HG03571 (cell line): ENCODE results near the gene UTF1.
"Not testable (repeated sequence)": the region's sequence is repeated elsewhere in the genome, so short reads cannot be mapped to it uniquely, and the experiment has no call there.

Source experiments
- ATAC-seq: cut with Tn5 transposase; IDR thresholded peaks from one replicate; pipeline ENCODE4 v1.9.1; 2021; ENCODE audit not compliant: unreplicated experiment

Gene UTF1

GRCh38 chr10:133261726-133262325, 31.8 kb downstream of the UTF1 start:
- ATAC-seq, result peak; percentile 44

DNA sequence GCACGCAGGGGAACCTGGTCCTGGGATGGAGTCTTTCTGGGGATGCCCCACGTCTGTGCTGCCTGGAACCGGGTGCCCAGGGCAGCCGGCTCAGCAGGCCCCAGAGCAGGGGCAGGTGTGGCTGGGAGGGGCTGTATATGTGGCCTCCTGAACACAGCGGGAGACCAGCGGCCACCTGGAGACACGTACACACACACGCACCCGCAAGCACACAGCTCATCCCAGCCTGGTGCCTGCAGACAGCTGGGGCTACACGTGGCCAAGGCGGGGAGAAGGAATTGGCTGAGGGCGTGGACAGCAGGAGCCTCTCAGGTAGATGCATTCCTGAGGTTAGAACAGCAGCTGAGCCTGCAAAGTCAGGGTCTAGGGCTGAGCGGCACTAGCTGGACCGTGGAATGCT, 32.7 kb downstream of the UTF1 start:
- no peak for ATAC-seq

- no peak for ATAC-seq
These were observed 33.7 kb downstream of the UTF1 start for GRCh38 chr10:133263674-133264073.

GRCh38 chr10:133264461-133264860, 34.4 kb downstream of the UTF1 start:
- ATAC-seq, result no peak

- not testable (repeated sequence) for ATAC-seq
These were observed 35.0 kb downstream of the UTF1 start for GRCh38 chr10:133265052-133265451.

GRCh38 chr10:133266056-133266795, 36.2 kb downstream of the UTF1 start:
- ATAC-seq, result no peak

DNA sequence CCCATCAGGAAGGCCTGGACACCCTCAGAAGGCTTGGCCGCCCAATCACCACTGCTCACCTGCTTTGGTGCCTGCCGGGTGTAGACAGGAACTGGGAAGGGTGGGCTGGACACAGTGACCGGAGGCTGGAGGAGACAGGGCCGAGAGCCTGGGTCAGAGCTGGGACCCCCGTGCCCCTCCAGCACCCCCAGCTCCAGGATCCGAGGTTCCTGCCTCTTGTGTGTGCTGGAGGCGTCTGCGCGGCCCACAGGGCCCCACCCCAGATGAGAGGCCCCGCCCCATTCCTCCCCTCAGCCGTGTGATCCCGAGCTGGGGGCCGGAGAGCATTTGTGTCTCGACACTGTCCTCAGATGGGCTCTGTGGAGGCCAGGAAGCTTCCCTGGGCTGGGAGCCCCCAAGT, 37.3 kb downstream of the UTF1 start:
- ATAC-seq, result no peak

DNA sequence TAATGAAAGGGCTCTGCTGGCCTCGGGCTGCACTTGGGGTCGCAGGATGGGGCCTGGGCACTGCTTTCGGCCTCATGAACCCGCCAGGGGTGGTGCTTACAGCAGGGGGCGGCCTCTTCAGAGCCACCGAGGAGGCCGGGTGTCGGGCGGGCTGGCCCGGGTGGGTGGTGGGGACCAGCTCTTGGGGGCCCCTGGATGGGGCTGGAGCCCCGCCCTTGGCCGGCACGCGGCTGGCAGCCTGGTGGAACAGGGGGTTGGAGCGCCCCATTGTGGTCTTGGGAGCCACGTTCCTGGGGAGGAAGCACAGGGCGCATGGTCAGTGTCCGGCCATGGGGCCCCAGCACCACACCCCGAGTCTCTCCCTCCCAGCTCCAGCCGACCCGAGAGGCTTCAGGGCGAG, 37.8 kb downstream of the UTF1 start:
- no peak for ATAC-seq

DNA sequence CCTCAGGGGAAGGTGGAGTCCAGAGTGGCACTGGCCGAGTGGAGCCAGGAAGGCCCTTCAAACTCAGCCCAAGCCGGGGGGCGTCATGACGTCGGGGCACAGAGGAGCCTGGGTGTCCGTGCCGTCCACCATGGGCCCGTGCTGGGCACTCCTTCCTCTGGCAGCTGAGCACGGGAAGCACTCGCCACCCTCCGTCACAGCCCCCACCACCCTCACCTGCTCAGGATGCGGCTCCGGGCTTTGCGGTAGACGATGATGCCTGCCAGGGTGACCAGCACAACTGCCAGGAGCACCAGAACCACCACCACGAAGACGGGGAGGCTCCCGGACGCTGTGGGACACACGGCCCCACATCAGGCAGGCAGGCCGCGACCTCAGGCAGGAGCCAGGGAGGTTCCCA, 38.5 kb downstream of the UTF1 start:
- ATAC-seq, result no peak

GRCh38 chr10:133269367-133269766, 39.4 kb downstream of the UTF1 start:
- no peak for ATAC-seq

GRCh38 chr10:133270204-133270603, 40.2 kb downstream of the UTF1 start:
- ATAC-seq, result no peak

DNA sequence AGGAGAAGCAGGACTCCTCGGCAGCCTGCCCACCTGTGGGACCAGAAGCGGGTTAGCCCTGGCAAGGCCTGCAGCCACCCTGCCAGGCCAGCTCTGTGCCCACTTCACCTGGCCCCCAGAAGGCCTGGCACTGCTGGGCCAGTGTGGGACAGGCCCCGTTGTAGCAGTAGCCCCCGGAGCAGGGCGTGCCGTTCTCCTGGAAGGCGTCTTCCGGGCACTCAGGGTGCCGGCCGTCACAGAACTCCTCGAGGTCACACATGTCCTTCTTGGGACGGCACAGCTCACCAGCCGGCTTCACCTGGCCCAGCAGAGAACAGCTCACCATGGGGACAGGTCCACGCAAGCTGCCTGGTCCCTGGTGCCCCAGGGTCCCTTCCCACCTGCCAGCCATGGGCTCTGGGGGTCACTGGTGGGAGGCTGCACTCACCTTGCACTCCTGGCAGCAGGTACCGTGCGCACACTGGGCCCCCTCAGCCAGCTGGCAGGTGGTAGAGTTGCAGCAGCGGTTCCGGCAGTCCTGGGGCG, 40.8 kb downstream of the UTF1 start:
- no peak for ATAC-seq

GRCh38 chr10:133271521-133272300, 41.7 kb downstream of the UTF1 start:
- no peak for ATAC-seq

- no peak for ATAC-seq
These were observed 42.4 kb downstream of the UTF1 start for GRCh38 chr10:133272301-133272963.

DNA sequence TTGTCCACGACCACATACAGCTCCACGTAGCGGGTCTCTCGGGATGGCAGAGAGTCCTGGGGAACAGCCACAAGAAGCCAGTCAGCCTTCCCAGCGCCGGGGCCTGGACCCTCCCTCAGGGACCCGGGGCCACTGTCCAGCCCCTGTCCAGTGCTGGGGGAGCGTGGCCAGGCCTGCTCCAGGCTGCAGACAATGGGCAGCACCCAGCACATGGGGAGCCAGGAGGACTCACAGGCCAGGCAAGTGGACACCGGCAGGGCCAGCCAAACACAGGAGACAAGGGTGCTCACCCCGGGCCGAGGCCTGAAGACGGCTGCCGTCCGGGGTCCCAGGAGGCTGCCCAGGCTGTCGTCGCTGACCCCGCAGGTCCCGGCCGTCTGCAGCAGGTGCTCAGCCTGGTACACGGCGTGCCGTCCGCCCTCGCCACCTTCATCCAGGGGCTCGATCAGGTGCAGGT, 43.0 kb downstream of the UTF1 start:
- no peak for ATAC-seq

DNA sequence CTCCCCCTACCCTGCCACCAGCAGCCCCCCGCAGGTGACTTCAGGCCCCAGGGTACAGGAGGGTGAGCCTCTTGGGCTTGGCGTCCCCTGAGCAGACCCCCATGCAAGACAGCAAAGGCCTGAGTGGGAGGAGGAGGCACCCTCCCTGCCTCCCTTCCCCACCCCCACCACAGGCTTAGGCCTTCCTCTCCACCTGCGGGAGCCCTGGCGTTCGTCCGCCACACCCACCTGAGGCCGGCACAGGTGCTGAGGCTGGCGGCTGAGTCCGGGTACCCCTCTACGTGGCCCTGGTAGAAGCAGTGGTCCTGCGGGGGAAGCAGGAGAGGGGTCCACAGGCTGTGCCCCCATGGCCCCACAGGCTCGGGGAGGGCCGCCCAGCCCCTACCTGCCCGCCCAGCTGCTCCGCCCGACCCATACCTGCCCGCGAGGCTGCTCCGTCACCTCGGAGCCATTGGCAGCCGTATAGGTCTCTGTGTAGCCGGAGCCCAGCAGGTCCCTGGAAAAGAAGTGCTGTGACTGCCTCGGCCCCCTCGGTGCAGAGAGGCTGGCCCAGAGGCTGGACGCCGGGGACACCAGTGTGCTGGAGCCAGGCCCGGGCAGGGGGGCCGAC, 43.6 kb downstream of the UTF1 start:
- no peak for ATAC-seq

- peak; percentile 44 for ATAC-seq
These were observed 45.0 kb downstream of the UTF1 start for GRCh38 chr10:133274751-133275683.

DNA sequence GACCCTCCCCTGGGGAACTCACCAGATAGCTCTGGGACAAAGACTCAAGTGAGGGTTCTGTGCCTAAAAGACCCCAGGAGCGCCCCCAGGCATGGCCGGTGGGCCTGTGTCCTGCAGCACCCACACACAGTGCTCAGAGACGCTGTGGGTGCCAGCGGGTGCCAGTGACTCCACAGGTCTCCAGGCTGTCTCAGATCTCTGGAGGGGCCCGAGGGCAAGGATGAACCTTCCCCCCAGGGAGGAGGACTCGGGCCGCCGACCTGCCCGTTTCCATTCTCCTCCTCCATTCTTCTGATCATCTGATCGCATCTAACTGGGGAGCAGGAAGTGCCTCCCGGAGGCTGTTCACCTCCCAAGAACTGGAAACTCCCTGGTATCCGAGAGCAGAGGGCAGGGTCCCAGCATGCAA, 45.7 kb downstream of the UTF1 start:
- ATAC-seq, result peak; percentile 29

- ATAC-seq, result no peak
These were observed 46.0 kb downstream of the UTF1 start for GRCh38 chr10:133276100-133276434.
